NOMO-1 treated with dmso at 0.1 percent for 144 hours (cell line): Measurements from ENCODE around the gene RNF144A.
A peak's percentile ranks its signal among the peaks of the same experiment; 100 is the strongest.
"Not testable (repeated sequence)": the region's sequence is repeated elsewhere in the genome, so short reads cannot be mapped to it uniquely, and the experiment has no call there.

Experiments
- DNase-seq: peaks from one replicate; lab custom pipeline; 2025; ENCODE audit not compliant: unreplicated experiment; lab: John Stamatoyannopoulos, UW

Gene RNF144A

DNA sequence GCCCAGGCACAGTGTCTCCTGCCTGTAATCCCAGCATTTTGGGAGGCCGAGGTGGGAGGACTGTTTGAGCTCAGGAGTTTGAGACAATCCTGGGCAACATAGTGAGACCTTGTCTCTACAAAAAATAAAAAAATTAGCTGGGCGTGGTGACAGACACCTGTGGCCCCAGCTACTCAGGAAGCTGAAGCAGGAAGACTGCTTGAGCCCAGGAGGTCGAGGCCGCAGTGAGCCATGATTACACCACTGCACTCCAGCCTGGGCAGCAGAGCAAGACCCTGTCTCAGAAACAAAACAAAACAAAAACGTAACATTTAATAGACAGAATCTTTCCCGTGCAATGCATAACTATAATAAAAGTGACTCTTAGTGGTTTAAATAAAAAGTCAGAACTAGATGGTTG, 84.2 kb downstream of the RNF144A start:
- not testable (repeated sequence) for DNase-seq

GRCh38 chr2:7003895-7004294, 86.7 kb downstream of the RNF144A start:
- no peak for DNase-seq

- DNase-seq, result peak; percentile 68
Observed at GRCh38 chr2:7004636-7005035, 87.4 kb downstream of the RNF144A start.

DNA sequence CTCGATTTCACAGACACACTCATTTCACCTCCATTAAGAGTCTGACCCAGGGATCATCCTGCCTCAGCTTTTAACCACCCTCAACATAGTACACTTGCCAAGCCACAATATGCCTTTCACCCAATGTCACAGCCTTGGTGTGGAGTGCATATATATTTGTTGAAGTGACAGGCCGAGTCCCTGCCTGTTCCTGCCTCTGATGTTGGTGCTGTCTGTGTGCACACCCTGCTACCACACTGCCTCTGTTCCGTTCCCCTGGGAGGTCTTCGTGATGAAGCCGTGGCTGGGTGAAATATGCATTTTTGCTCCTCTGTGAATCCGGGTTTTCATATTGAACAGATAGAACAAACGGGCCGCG, 90.3 kb downstream of the RNF144A start:
- DNase-seq, result no peak

- DNase-seq, result no peak
Observed at GRCh38 chr2:7007846-7008741, 90.9 kb downstream of the RNF144A start.

DNA sequence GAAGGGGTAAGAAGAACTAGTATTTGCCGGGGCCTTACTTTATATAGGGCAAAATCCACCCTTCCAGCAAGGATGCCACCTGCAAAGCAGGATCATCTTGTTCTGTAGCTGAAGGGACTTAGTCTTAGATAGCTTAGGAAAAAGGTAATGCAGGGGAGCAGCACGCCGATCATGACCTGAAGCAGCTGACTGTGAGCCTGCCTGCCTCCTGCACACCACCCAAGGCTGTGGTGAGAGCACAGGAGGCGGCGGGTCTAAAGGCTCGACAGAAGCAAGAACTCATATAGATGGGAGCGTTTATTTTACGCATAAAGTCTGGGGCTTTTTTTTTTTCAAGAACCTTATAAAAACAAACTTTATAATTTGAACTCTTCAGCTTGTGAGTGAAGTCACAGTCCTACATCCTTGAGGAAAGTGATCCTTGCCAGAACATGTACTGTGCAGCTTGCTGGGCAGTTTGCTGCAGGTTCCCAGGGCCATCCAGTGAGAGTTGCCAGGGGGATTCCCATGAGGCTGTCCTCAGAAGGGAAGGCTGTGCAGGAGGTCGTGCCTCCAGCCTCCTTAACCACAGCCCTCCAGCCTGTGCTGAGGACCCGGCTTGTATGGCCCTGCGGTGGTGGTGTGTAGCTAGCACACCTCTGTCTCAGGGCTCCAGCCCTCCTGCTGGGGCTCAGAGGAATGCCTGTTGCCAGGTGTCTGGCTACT, 92.1 kb downstream of the RNF144A start:
- no peak for DNase-seq

DNA sequence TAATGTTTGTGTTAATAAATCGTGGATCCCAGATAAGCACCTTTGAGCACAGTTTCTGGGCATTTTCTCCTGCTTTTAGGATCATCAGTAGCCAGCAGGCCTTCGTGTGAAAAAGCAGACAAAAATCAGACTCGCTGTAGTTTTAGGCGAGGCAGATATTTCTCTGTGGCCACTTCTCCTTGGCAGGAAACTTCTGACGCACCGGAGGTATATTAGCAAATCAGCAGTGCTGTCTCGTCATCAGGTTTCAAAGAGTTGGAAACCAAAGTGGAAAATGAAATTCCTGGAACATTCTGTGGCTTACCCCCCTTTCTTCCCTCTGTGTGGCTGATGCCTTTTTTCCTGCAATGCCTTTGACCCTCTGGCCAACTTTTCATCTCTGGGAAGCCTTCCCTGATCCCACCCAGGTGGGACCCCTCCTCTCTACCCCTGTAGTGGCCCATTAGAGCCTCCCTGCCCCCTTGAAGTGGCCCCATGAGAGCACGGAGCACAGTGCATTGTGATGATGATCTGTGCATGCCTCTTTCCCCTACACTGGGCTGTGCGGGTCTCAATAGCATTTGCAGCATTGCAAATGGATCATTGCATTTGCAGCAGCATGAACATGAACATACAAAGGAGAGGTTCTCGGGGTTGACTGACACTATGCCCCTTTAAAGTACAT, 93.3 kb downstream of the RNF144A start:
- no peak for DNase-seq

DNA sequence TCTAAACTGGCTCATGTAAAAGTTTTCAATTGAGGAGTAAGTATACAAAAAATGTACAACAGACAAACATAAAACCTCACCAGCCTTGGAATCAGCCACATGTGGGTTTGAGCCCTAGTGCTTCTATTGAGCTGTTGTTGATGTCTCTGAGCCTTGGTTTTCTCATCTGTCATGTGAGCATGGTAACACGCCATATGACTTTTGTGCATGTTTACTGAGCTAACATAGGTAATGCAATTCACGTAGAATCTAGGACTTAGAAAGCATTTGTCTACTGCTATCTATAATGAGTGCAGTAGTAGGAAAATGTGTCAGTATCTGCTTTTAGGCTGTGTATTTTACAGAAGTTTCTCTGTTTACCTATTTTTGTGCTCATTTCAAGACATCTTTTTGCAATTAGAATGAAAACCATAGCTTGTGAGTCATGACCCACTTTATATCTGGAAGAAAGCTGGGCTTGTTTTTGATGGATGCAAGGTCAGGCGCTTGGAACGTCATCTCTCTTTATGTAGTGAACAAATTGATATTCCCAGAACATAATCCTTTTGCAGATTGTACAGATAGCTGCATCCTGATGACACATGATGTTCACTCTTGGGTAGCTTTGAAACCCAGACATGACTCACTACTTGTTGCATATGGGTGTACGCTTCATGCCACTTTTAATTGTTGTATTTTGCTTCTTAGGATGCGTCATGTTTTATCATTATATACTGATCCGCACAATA, 94.3 kb downstream of the RNF144A start:
- DNase-seq, result no peak

DNA sequence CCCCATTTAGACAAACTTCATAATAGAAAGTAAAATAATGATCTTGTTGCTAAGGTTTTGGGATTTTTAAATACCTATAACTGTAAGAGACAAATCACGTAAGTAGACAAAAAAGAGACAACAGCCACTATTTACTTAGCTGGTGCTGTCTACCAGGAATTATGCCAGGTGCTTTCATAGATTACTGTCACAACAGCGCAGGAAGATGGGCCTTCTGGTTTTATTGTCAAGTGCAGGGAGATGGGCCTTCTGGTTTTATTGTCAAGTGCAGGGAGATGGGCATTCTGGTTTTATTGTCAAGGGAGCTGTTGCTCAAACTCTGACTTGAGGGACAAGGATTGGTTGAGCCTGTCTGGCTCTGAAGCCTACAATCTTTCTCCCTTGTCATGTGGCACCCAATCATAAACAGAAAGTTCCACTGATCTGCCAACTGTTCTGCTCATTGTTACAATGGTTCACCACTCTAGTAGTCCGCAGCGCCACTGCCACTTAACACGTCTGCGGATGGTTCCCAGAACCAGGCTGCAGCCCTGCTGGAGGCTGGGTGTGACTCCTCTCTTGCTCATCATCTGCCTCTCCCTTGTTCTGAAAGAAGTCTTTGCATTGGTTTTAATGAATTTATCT, 95.0 kb downstream of the RNF144A start:
- no peak for DNase-seq

GRCh38 chr2:7013471-7014160, 96.4 kb downstream of the RNF144A start:
- no peak for DNase-seq

- peak; percentile 40 for DNase-seq
Observed at GRCh38 chr2:7014174-7014640, 97.0 kb downstream of the RNF144A start.

DNA sequence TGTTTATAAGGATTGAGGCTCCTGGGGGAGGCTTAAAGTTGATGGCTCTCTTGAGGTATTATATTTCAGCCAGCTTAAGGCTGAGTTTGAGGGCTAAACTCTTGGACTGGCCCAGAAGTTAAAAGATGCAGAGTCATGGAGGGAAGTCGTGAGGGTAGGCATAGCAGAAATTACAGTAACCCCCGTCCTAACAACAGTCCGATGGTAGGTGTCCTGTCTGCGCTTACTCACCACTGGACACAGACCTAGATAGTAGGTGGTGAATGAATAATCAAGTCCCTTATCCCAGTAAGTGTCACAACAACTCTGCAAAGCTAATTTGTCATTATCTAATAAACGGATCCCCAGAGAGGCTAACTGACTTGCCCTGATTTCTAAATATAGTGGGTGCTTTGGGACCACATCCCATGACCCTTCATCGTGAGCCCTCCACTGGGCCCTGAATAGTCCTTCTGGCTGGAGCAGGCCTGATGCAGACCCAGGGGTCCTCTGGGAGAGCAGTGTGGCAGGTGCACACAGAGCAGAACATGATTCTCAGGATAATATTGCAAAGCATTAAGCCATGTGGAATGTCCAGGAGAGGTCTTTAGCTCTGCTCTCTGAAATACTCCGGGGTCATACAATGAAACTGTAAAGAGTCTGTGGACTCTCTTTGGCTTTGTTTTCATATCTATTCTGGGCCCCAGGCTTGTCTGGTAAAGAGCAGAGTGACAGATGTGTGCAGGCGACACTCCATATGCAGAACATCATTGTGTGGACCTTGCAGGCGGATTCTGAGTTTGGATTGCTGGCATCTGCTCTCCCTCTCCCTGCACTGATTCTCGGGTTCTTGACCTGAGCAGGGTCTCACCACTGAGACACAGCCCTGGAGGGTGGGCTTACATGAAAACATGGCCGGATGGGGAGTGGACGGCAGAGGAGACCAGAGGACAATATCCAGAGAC, 98.1 kb downstream of the RNF144A start:
- DNase-seq, result no peak

DNA sequence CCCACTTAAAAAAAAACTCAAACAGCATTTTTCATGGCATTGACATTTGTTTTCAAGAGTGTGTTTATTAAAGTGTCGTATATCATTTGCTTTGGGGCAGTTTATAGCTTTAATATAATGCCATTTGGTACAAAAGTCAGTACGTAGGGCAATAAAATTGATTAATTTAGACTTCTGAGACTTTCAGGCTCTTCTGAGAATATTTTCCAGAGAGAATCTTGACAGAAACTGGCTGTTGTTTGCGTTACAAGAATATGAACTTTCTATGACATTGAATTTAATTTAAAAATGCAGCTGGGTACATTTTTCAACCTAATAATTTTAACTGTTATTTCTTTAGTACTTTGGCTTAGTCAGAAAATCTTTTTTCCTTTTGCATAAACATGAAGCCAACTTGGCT, 98.9 kb downstream of the RNF144A start:
- no peak for DNase-seq

DNA sequence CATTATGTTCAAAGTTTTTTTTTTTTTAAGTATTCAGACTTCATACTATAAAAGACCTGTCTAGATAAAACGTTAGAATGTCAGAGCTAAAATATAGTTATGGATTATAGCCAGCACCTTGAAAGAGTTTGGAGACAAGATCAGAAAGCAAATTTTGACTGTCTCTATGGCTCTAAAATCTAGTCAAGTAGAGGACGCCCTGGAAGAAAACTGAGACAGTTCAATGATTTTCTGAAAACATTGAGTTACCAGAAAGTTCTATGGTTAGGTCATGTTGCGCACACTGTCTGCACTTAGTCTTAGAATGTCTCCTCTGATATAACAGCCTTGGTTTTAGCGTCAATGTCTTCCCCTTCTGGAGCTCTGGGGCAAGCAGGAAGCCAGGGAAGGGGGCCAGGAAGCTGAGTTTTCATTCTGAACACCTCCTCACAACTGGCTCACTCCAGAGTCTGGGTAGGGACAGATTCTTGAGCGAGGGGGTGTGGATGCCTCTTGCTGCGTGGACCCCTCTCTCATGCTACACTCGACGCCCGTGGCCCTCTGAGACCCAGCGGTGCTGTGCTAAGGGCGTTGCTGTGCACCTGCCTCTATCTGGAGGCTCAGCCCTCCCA, 99.5 kb downstream of the RNF144A start:
- no peak for DNase-seq

- no peak for DNase-seq
Observed at GRCh38 chr2:7017671-7018281, 100.6 kb downstream of the RNF144A start.

GRCh38 chr2:7018282-7018701, 101.1 kb downstream of the RNF144A start:
- DNase-seq, result no peak

- DNase-seq, result no peak
Observed at GRCh38 chr2:7018767-7019166, 101.6 kb downstream of the RNF144A start.

DNA sequence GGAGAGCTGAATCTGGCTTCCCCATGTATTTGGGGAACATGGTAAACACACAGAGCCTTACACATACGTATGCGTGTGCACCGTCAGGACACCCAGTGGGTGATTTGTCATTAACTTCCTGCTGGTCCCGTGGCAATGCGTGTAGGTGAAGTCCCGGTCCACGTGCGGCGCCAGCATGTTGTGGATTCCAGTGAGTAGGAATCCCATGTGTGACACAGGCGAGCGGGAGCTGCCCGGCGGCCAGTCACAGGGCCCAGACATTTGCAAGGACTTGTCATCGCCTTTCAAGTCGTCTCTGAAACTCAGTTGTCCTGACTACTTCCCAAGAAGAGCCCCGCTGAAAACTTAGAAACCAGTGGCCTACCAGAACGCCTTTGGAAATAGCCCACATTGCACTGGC, 102.0 kb downstream of the RNF144A start:
- DNase-seq, result no peak
